HS-5 (cell line): ENCODE measurements around the gene HSPB7.
"Not testable (repeated sequence)": the region's sequence is repeated elsewhere in the genome, so short reads cannot be mapped to it uniquely, and the experiment has no call there.

ENCODE experiments used
- DNase-seq: peaks from one replicate; pipeline ENCODE4 v3.0.0-alpha.2; 2012; ENCODE audit warnings: low read depth

The HSPB7 gene

GRCh38 chr1:16006552-16007485 lies 11.0 kb downstream of the HSPB7 start:
- DNase-seq = no peak

- DNase-seq = no peak
Observed at GRCh38 chr1:16006010-16006409, 11.8 kb downstream of the HSPB7 start.

GRCh38 chr1:16005597-16005996 lies 12.2 kb downstream of the HSPB7 start:
- no peak for DNase-seq

GRCh38 chr1:16001274-16001673 lies 16.6 kb downstream of the HSPB7 start:
- DNase-seq = not testable (repeated sequence)

GRCh38 chr1:15998929-15999328 lies 18.9 kb downstream of the HSPB7 start:
- DNase-seq = no peak

- no peak for DNase-seq
Observed at GRCh38 chr1:15997637-15998280, 20.1 kb downstream of the HSPB7 start.

GRCh38 chr1:15997076-15997585 lies 20.7 kb downstream of the HSPB7 start:
- no peak for DNase-seq

- no peak for DNase-seq
Observed at GRCh38 chr1:15994590-15995351, 23.1 kb downstream of the HSPB7 start.

- DNase-seq = no peak
Observed at GRCh38 chr1:15994081-15994480, 23.8 kb downstream of the HSPB7 start.

GRCh38 chr1:15993666-15994065 lies 24.2 kb downstream of the HSPB7 start:
- DNase-seq = no peak

GRCh38 chr1:15992582-15993500 lies 25.0 kb downstream of the HSPB7 start:
- DNase-seq = no peak

- DNase-seq = no peak
Observed at GRCh38 chr1:15992187-15992553, 25.7 kb downstream of the HSPB7 start.

GRCh38 chr1:15991427-15992186 lies 26.2 kb downstream of the HSPB7 start:
- no peak for DNase-seq

- DNase-seq = no peak
Observed at GRCh38 chr1:15989776-15990175, 28.1 kb downstream of the HSPB7 start.

GRCh38 chr1:15988856-15989736 lies 28.7 kb downstream of the HSPB7 start:
- DNase-seq = no peak

- DNase-seq = no peak
Observed at GRCh38 chr1:15985611-15986297, 32.1 kb downstream of the HSPB7 start.

GRCh38 chr1:15983275-15983674 lies 34.6 kb downstream of the HSPB7 start:
- DNase-seq = no peak

GRCh38 chr1:15981679-15982078 lies 36.2 kb downstream of the HSPB7 start:
- no peak for DNase-seq

- DNase-seq = not testable (repeated sequence)
Observed at GRCh38 chr1:15977947-15978346, 39.9 kb downstream of the HSPB7 start.
